ENCODE measurements around the gene TWNK.

TWNK gene

DNA sequence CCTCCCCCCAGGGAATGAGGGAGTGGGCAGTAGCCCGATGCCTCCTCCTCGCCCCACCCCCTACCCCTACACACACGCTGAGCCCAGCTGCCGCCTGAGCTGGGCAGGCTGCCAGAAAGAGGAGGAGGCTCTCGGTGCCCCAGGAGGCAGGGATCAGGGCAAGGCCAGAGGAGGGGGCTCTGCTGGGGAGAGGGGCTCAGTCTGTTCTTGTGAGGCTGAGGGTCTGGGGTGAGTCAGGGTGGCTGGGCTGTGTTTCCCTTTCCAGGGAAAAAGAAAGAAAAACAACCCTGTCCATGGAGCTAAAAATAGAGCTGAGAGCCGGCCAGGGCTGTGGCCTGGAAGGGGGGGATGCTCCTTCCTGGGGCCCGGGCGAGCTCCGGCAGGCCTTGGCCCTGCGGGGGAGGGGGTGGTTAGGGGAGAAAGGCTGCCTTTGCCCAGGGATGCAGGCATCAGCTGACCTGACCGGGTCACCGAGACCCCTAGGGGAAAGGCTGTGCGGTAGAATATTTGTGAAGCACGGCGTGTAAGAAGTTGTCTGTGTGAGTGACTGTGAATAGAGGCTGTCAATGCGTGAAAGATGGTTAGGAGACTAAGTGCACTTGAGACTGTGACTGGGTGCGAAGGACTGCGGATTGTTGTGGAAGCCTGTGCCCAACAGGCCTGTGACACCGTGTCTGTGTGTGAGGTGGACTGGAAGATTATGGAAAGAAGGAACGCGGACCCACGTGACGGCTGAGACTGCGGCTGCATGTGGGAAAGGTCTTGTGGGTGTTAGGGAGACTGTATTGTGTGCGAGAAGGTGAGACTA is 11.0 kb downstream of the TWNK start:
- DNase-seq: peak; percentile 92

DNA sequence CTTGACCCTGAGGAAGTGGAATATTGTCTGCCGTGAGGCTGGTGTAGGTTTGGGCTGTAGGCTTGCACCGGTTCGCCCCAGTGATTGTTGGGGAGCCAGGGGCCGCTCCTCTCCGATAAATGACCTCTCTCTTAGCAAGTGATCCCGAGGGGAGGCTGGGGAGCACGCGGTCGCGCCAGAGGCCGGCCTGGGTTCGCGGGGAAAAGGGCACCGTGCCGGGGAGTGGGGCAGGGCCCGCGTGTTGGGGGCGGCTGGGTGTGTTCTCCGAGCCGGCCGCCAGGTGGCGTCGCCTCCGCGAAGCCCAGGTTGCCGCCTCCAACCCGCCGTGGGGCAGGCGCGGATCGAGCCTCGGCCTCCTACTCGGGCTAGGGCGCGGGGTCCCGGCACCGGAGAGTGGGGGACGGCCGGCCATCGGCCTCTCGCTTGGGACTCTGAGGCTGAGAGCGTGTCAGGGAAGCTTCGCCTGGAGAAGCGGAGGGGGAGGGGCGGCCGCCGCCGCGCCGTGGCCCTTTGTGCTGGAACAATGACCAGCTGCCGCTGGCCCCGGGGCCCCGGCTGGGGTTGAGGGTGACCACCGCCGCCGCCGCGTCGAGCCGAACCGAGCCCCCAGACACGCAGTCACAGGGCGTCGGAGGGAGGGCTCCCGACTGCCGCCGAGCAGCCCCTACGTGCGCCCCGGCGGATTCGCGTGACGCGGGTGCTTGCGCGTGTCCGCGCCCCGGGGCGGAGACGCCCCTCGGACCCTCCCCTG is 11.8 kb downstream of the TWNK start:
- DNase-seq: peak; percentile 81

DNA sequence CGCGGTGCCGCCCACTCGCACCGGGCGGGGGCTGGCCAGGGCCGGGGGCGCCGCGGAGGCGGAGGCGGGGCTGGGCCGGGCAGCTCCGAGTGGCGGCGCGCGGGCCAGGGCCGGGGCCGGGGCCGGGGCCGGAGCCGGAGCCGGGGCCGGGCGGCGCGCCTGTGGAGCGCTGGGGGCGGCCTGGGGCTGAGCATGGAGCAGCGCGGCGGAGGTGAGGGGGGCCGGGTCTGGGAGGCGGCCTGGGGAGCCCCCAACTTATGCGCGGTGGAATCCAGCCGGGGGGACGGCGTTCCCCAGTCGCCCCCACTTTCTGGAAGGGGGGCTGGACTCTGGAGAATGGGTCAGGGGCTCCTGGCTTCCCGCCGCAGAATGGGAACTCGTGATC is 12.4 kb downstream of the TWNK start, which contains the start of gene LZTS2:
Gene LZTS2 (plus strand): TSS at position 67 of the 385 bp plus-strand sequence. CDS start 2,731 bp downstream, outside the sequence.
- no peak for DNase-seq

DNA sequence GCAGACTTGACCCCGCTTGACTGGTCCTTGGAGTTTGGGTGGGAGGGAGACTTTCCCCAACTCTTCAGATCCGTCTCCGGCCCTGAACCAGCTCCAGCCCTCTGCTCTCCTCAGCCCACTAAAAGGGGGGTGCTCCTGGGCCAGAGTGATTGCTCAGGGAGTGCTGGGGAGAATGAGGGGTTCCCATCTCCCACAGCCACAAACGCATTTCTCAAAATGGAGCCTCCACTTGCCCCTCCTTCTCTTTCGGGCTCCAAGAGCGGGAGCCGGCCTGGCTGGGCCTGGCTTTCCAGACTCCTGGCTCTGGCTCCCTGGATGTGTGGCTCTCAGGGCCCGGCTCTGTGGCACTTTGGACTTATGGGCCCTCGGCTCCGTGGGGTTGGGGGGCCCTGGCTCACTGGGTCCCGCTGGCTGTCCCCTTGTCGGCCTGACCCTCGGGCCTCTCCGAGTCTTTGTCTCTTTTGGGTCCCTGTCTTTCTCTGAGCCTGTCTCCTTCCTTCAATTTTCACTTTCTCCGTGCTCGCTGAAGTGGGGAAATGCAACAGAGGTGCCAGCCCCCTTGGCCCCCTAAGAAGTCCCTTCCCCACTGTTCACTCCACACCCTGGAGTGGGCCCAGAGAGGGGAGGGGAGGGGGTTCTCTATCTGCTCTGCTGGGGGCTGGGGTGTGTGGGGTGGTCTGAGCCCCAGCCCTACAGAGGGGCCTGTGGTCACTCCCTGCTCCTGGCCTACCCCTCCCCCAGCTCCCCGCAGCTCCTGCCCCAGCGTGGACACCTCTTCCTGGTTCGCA is 13.0 kb downstream of the TWNK start:
- peak; percentile 61 for DNase-seq

DNA sequence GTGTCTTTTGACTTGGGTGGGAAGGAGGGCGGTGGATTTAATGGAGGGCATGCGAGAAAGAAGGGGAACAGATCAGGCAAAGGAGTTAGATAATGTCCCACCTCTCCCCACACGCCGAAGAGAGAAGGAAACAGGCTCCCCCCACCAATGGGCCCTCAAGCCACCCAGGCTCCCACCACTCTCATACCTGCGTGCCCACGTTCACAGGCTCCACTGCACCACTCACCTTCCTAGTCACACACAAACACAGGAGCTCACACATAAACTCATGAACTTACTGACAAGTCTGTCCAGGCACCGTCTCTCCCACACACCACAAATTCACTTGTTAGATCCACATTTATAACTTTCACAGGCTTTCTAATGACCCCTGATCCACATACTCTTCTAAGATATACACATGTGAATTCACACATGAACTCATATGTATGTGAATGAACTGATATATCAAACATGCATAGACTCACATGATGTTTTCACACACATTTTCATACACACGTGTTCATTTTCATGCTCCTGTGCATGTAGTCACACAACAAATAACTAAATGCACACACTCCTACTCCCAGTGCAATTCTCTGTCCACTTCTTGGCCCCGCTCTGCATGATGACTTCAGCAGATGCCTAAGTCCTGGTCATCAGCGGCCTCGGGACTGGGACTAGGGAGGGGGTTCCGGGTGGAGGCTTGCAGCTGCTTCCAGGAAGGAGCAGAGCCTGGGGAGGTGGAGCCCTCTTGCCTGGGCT is 13.7 kb downstream of the TWNK start:
- DNase-seq: peak; percentile 43

DNA sequence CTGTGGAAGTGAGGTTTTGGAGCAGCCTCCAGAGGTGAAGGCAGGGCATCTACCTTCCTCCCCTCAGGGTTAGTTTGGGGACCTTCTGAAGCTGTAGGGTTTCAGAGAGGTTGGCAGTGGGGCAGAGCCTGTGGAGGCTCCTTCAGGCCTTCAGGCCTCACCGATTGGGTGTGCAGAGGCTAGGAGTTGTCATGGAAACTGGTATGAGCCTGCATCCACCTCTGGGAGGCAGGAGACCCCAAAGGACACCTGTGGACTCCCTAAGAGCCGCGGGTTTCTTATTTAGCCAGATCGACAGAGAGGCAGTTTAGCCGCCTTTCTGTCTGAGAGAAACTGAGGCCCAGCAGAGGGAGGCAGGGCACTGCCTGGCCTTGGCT is 14.3 kb downstream of the TWNK start:
- DNase-seq: no peak

DNA sequence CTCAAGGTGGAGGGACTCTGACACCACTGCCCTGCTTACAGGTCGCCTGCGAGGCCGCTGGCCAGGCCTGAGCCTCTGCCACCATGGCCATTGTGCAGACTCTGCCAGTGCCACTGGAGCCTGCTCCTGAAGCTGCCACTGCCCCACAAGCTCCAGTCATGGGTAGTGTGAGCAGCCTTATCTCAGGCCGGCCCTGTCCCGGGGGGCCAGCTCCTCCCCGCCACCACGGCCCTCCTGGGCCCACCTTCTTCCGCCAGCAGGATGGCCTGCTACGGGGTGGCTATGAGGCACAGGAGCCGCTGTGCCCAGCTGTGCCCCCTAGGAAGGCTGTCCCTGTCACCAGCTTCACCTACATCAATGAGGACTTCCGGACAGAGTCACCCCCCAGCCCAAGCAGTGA is 15.1 kb downstream of the TWNK start:
- no peak for DNase-seq

DNA sequence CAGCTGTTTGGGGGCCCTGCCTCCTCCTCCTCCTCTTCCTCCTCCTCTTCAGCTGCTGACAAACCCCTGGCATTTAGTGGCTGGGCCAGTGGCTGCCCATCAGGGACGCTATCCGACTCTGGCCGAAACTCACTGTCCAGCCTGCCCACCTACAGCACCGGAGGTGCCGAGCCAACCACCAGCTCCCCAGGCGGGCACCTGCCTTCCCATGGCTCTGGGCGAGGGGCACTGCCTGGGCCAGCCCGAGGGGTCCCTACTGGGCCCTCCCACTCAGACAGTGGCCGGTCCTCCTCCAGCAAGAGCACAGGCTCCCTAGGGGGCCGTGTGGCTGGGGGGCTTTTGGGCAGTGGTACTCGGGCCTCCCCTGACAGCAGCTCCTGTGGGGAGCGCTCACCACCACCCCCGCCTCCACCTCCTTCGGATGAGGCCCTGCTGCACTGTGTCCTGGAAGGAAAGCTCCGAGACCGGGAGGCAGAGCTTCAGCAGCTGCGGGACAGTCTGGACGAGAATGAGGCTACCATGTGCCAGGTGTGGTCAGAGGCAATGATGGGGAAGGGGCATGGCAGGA is 16.4 kb downstream of the TWNK start:
- no peak for DNase-seq

DNA sequence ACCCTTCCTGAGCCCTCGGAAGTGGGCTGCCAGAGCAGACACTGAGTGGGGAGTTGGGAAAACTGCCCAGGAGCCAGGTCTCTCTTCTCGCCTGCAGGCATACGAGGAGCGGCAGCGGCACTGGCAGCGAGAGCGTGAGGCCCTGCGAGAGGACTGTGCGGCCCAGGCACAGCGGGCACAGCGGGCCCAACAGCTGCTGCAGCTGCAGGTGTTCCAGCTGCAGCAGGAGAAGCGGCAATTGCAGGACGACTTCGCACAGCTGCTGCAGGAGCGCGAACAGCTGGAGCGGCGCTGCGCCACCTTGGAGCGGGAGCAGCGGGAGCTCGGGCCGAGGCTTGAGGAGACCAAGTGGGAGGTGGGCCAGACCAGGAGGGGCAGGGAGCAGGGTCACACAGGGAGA is 18.0 kb downstream of the TWNK start:
- no peak for DNase-seq

DNA sequence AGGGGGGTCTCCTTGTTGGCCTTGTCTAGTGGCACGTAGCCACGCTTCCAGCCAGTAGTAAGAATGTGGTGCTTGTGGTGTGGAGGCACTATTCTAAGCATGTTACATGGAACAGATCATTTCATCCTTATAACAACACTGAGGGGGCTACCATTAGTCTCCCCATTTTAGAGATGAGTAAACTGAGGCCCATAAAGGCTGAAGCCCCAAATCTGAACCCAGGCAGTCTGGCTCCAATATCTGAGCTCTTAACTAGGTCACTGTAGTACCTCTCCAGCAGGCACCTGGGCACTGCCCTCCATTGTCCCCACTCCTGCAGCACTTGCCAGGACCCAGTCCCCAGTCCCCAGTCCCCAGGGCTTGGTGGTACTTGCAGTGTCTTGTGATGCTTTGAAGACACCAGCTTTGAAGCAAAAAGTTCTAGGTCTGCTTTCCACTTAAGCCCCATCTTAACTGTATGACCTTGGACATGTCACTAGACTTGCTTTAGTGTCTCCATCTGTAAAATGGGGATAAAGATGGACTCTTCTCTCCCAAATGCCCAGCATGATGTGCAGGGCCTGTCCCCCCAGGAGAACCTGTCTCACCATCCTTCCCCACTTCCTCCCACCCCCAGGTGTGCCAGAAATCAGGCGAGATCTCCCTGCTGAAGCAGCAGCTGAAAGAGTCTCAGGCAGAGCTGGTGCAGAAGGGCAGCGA is 18.7 kb downstream of the TWNK start:
- no peak for DNase-seq

DNA sequence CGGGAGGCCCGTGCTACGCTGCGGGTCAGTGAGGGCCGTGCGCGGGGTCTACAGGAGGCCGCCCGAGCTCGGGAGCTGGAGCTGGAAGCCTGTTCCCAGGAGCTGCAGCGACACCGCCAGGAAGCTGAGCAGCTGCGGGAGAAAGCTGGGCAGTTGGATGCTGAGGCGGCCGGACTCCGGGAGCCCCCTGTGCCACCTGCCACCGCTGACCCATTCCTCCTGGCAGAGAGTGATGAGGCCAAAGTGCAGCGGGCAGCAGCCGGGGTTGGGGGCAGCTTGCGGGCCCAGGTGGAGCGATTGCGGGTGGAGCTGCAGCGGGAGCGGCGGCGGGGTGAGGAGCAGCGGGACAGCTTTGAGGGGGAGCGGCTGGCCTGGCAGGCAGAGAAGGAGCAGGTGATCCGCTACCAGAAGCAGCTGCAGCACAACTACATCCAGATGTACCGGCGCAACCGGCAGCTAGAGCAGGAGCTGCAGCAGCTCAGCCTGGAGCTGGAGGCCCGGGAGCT is 19.3 kb downstream of the TWNK start:
- no peak for DNase-seq

DNA sequence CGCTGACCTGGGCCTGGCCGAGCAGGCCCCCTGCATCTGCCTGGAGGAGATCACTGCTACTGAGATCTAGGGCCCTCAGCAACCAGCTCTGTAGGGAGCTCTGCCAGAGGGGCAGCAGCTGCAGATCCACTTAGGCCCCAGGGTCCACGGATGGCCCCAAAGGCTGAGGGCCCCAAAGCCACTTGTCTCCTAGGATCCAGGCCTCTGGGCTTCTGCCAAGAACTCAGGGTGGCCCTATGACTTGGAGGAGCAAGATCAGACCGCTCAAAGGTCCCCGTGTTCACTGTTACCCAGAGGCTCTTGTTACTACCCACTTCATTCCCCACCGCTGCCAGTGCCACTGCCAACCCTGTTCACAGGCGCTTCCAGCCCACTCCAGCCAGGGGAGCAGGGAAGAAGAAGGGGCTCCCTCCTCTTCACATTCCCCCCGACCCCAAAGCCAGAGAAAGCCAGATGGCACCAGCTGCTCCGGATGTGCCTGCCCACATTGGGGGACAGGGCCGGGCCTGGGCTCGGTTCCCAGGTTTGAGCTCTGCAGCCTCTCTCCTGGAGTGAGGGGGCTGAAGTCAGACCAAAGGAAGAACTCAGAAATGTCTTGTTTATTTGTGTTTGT is 19.9 kb downstream of the TWNK start:
- no peak for DNase-seq

DNA sequence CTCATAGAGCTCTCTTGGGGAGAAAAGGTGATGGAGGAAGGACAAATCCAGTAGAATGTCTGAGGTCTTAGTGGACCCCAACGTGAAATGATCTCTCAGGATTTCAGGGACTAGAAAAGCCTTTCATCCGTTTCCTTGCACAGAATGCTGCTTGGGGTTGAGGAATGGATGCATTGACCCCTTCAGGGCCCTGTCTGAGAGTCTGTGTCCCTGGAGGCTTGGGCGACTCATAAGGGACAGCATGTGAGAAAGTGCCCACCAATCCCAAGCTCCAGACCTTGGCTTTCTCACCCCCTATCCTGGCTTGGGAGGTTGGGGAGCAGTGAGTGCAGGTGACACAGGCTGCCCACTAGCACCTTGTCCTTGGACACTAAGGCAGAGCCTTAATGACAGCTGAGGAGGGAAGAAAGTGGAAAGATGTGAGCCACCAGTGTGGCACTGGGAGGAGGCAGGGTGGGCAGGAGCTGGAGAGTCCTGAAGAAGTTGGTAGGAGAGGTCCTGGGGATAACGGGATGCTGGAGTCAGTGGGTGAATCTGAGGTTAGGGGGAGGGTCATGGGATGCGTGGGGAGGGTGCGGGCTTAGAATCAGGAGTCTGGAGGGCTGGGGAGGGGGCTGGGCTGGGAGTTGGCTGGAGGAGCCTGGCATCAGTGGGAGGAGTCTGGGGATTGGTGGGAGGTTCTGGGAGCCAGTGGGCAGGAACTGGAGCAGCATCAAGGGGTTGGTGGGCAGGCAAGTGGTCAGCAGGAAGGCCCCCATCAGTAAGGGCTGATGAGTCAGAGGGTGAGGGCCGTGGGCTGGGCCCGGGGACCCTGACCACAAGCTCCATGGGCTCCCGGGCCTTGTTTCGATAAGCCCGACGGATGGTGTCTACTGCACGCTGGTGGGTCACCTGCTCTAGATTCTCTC is 20.8 kb downstream of the TWNK start:
- no peak for DNase-seq

DNA sequence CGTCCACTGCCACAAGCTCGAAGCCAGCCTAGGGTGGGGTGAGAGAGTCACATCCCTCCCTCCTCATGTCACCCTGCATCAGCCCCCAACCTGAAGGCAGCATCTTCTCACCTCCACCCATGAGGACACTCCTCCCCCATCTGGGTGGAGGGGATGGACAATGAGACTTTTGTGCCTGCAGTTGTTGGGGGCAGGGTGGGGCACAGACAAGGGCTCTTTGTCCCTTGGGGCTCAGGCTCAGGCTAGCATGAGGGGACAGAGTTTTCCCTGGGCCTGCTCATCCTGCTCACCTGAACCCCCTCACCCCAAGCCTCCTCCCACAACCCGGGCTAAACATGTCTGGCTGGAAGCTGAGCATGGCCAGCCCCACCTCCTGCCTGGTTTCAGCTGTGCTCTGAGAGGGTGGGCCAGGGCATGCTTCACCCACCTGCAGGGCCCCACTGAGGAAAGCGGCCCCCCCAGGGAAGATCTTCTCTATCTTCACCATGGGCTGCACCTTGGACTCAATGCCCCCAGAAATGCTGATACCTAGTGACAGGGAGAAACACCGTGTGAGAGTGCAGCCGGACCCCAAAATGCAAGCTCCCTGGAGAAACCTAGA is 21.6 kb downstream of the TWNK start:
- DNase-seq: no peak

DNA sequence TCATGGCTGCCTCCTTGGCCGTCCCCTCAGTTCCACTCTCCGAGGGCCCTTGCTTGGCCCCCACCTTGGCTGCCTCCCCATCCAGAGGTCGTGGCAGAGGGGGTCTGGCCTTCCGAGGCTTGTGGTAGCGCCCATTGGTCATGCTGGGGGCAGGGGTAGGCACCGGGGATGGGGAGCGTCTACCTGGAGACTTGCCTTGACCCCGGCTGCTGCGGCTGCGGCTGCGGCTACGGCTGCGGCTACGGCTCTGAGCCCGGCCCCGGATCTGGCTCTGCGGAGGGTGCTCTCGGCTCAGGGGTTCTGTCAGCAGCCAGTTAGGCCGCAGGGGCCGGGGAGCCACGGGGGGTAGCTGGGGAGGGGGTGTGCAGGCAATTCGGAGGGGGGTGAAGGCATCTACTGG is 23.0 kb downstream of the TWNK start:
- DNase-seq: no peak

DNA sequence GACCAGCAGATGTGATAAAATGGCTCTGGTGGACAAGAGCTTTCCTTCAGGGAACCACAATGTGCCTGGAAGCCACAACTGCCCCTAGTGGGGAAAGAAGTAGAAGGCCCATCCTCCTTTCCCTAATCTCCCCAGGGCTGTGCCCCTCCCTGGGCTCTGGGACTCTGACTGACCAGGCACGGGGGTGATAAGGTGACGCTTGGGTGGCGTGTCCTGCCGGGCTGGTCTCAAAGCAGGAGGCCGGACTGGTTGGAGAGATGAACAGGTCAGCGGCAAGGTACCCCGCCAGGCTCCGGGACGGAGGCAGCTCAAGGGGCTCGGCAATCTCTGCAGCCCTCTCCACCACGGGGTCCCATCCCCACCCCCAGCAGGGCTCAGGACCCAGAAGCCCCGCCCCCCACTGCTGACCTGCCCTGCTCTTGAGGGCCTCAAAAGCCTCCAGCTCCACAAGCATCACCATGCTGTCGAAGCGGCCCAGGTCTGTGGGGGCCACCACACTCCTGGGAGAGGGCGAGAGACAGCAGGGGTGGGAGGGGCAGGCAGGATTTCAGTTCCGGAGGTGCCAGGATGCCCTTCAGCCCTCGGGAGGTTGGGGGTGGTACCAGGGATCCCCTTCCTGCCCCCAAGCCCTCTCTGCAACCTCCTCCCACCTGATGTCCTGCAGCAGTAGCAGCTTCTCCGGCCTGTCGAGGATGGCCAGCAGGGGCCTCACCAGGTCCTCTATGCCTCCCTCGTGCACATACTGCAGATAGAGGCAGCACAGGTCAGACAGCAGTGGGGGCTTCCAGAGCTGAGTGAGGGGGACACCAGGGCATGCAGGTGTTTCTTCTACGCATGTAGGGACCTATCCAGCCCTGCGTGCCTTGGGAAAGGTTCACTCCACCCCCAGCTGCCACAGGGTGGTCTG is 24.4 kb downstream of the TWNK start:
- peak; percentile 62 for DNase-seq

DNA sequence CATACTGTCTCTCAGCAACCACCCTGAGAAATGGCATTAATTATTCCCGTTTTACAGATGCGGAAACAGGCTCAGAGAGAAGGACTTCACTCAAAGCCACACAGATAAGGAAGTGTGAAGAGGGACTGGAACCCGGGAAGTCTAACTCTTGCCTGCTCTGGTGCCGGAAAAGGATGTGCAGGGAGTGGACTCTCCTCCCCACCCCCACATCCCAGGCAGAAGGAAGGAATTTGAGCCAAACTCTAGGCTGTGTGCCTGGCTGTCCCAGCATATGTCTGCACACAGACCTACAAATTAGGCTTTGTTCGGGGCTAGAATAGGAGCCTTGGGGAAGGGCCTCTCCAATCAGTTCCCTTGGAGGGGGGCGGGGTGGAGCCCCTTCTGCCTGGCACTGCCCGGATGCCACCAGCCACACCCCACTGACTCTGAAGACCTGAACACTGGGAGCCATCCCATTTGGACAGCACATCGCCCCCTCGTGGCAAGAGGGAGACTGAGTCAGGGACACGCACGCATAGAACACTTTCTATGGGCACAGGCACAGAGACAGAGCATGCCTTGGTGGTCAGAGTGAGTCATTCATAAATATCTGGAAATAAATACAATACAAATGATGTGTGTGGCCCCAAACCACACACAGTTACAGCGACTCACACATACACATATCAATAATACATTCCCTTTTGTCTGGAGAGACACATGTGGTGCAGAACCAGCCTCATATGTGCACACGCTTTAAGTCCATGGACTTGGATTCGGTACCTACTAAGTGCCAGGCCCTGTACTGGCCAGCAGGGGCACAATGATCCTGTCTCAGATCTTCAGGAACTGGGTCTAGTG is 25.4 kb downstream of the TWNK start:
- DNase-seq: peak; percentile 97

Data from hematopoietic multipotent progenitor cell treated with erythropoietin and hydrocortisone succinate and interleukin-3 and kit ligand, for 6 days (in vitro differentiated cells).